Measurements from ENCODE around the gene RASGRP1. TPM values are rescaled to one million over a fixed set of nuclear protein-coding genes. Genes with fewer than 3 reads are reported as not detected.

Gene RASGRP1
- total RNA-seq, 1 experiment from 2014 or later, result 1.6 TPM

DNA sequence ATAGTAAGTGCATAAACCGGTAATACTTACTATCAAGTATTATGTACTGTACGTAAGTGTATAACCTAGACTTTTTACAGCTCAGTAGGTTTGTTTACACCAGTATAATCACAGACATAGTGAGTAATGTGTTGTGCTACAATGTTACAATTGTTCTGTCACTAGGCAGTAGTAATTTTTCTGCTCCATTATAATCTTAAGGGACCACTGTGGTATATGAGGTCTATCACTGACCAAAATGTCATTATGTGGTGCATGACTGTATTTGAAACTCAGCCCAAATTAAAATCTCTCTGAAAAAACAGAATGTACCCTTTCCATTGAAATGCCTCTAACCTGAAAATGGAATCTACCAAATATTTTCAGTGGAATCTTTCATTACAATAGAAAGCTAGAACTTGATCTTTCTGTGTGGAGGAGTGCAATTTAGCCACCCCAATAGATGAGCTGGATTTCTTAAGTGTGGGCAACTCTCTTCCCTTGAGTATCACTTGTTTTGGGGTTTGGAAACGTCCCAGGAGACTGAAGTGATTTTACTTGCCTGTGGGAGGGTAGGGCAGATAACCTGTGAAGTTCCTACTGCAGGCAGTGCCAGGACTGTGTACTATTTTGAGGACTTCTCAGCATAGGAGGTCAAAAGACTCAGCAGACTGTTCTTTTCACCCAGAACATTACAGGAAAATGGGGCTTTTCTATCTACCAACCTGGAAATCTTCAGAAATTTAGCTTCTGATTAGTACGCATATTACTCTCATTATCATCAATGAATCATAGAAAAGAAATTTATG lies 59.7 kb downstream of the RASGRP1 start:
- TF ChIP-seq FOSL1 (IDR thresholded peaks at IDR 0.05; ENCODE audit: low read depth), result no peak
- no peak for TF ChIP-seq JUND (IDR thresholded peaks at IDR 0.05)
- TF ChIP-seq SRF (IDR thresholded peaks at IDR 0.05; ENCODE audit: low read depth), result no peak
- no peak for TF ChIP-seq ZNF274 (IDR thresholded peaks at IDR 0.05; ENCODE audit: low read depth, low read length)
- TF ChIP-seq POLR2AphosphoS5 (IDR thresholded peaks at IDR 0.05; ENCODE audit: low read depth, low read length), result no peak
- no peak overlapping the region for H3K4me3 ChIP-seq (replicated peaks in 1 of 2; ENCODE audit: low read depth in 1 of 2, low read length in 2 of 2)
- H3K4me2 ChIP-seq (ENCODE audit: low read length), result no peak overlapping the region
- H4K20me1 ChIP-seq (ENCODE audit: insufficient read depth), result no peaks in the 10 kb centered on the region
- ATAC-seq, result no peak
- H3K79me2 ChIP-seq (ENCODE audit: insufficient read depth, low read length), result no peaks in the 10 kb centered on the region
- no peaks in the 10 kb centered on the region for H3K9me3 ChIP-seq (ENCODE audit: control insufficient read depth in 1 of 2, insufficient read depth in 1 of 2, low read depth in 1 of 2, low read length in 2 of 2)
- no peak overlapping the region for H3K27ac ChIP-seq (ENCODE audit: low read depth, low read length)
- no peak overlapping the region for H2AFZ ChIP-seq (ENCODE audit: low read depth, low read length, poor library complexity, severe bottlenecking)
- no peaks in the 10 kb centered on the region for H3K4me1 ChIP-seq (ENCODE audit: control insufficient read depth in 1 of 2, insufficient read depth in 2 of 2, low read length in 2 of 2)
- ChIA-PET POLR2A (no interaction called here), CTCF (no interaction called here), RAD21 (ENCODE audit: low non-redundant PET in 1 of 2, low total read pairs in 2 of 2, uncharacterized antibody in 2 of 2, unreplicated experiment in 2 of 2) (no interaction called here)
- no TSS peak for BruUV-seq (replicated peaks)
- H3K9me2 ChIP-seq (ENCODE audit: insufficient read depth), result no peaks in the 10 kb centered on the region
- no peaks in the 10 kb centered on the region; a peak in 1 of 4 replicates for H3K36me3 ChIP-seq (ENCODE audit: control insufficient read depth in 1 of 2, insufficient read depth in 2 of 2, low read length in 2 of 2)
- no peaks in the 10 kb centered on the region for H3K27me3 ChIP-seq (ENCODE audit: insufficient read depth, low read length)
- no peak for DNase-seq (ENCODE audit: low read depth, low spot score)
- H3K9ac ChIP-seq (ENCODE audit: low read length), result no peak overlapping the region
- intact Hi-C loops (cut with micrococcal nuclease), result no loop called here

DNA sequence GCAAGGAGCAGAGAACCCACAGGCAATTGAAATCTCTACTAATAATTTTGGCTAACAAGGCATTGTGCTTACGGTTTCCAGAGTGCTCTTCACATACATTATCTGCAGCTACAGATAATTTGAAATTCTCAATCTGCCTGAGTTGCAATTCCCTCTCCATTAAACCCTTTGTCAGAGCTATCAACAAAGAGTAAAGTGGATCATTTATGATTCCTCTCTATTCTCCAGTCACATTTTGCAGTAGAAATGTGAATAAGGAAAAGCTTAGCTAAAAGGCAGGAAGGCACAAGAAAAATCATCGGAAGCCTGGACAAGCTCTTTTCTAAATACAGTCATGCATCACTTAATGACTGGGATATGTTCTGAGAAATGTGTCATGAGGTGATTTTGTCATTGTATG lies 61.1 kb downstream of the RASGRP1 start:
- ATAC-seq (no peak), DNase-seq (ENCODE audit: low read depth, low spot score) (no peak)
- POLR2A ChIA-PET, result no interaction called here
- intact Hi-C loops (cut with micrococcal nuclease), result no loop called here
- CTCF ChIA-PET, result no interaction called here
- H3K27me3 ChIP-seq (ENCODE audit: insufficient read depth, low read length), result no peaks in the 10 kb centered on the region
- RAD21 ChIA-PET (ENCODE audit: low non-redundant PET in 1 of 2, low total read pairs in 2 of 2, uncharacterized antibody in 2 of 2, unreplicated experiment in 2 of 2), result no interaction called here
- no peak overlapping the region for H3K9ac ChIP-seq (ENCODE audit: low read length)
- H3K36me3 ChIP-seq (ENCODE audit: control insufficient read depth in 1 of 2, insufficient read depth in 2 of 2, low read length in 2 of 2), result no peaks in the 10 kb centered on the region; a peak in 1 of 4 replicates
- H3K4me1 ChIP-seq (ENCODE audit: control insufficient read depth in 1 of 2, insufficient read depth in 2 of 2, low read length in 2 of 2), result no peaks in the 10 kb centered on the region
- H2AFZ ChIP-seq (ENCODE audit: low read depth, low read length, poor library complexity, severe bottlenecking), result no peak overlapping the region
- H3K4me3 ChIP-seq (replicated peaks in 1 of 2; ENCODE audit: low read depth in 1 of 2, low read length in 2 of 2), result no peak overlapping the region
- H3K79me2 ChIP-seq (ENCODE audit: insufficient read depth, low read length), result no peaks in the 10 kb centered on the region
- no TSS peak for BruUV-seq (replicated peaks)
- no peaks in the 10 kb centered on the region for H3K9me2 ChIP-seq (ENCODE audit: insufficient read depth)
- H3K4me2 ChIP-seq (ENCODE audit: low read length), result no peak overlapping the region
- H3K9me3 ChIP-seq (ENCODE audit: control insufficient read depth in 1 of 2, insufficient read depth in 1 of 2, low read depth in 1 of 2, low read length in 2 of 2), result no peaks in the 10 kb centered on the region
- H3K27ac ChIP-seq (ENCODE audit: low read depth, low read length), result no peak overlapping the region
- no peaks in the 10 kb centered on the region for H4K20me1 ChIP-seq (ENCODE audit: insufficient read depth)
- TF ChIP-seq ZFX (IDR thresholded peaks at IDR 0.05) (no peak), POLR2AphosphoS5 (IDR thresholded peaks at IDR 0.05; ENCODE audit: low read depth, low read length) (no peak), JUND (IDR thresholded peaks at IDR 0.05) (no peak), SRF (IDR thresholded peaks at IDR 0.05; ENCODE audit: low read depth) (no peak), EZH2phosphoT487 (IDR thresholded peaks at IDR 0.05; ENCODE audit: borderline replicate concordance) (no peak), POLR2A (IDR thresholded peaks at IDR 0.05; ENCODE audit: borderline replicate concordance, extremely low read depth, insufficient read depth, insufficient read length) (no peak), YY1 (IDR thresholded peaks at IDR 0.05; ENCODE audit: extremely low read depth, insufficient replicate concordance, low read depth, low read length) (no peak), SIN3A (IDR thresholded peaks at IDR 0.05; ENCODE audit: low read depth) (no peak), SP1 (IDR thresholded peaks at IDR 0.05; ENCODE audit: low read depth) (no peak)
- TF ChIP-seq, protein P1, sequence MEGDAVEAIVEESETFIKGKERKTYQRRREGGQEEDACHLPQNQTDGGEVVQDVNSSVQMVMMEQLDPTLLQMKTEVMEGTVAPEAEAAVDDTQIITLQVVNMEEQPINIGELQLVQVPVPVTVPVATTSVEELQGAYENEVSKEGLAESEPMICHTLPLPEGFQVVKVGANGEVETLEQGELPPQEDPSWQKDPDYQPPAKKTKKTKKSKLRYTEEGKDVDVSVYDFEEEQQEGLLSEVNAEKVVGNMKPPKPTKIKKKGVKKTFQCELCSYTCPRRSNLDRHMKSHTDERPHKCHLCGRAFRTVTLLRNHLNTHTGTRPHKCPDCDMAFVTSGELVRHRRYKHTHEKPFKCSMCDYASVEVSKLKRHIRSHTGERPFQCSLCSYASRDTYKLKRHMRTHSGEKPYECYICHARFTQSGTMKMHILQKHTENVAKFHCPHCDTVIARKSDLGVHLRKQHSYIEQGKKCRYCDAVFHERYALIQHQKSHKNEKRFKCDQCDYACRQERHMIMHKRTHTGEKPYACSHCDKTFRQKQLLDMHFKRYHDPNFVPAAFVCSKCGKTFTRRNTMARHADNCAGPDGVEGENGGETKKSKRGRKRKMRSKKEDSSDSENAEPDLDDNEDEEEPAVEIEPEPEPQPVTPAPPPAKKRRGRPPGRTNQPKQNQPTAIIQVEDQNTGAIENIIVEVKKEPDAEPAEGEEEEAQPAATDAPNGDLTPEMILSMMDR (IDR thresholded peaks at IDR 0.05 in 2 of 3, conservative IDR thresholded peaks at IDR 0.05 in 1 of 3; ENCODE audit: borderline replicate concordance in 1 of 3, insufficient read depth in 1 of 3, low read depth in 2 of 3, low read length in 2 of 3), result no peak
- TF ChIP-seq, protein P2, sequence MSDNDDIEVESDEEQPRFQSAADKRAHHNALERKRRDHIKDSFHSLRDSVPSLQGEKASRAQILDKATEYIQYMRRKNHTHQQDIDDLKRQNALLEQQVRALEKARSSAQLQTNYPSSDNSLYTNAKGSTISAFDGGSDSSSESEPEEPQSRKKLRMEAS (IDR thresholded peaks at IDR 0.05), result no peak
- TF ChIP-seq, protein P3, sequence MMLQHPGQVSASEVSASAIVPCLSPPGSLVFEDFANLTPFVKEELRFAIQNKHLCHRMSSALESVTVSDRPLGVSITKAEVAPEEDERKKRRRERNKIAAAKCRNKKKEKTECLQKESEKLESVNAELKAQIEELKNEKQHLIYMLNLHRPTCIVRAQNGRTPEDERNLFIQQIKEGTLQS (IDR thresholded peaks at IDR 0.05), result no peak
- TF ChIP-seq, protein P4, sequence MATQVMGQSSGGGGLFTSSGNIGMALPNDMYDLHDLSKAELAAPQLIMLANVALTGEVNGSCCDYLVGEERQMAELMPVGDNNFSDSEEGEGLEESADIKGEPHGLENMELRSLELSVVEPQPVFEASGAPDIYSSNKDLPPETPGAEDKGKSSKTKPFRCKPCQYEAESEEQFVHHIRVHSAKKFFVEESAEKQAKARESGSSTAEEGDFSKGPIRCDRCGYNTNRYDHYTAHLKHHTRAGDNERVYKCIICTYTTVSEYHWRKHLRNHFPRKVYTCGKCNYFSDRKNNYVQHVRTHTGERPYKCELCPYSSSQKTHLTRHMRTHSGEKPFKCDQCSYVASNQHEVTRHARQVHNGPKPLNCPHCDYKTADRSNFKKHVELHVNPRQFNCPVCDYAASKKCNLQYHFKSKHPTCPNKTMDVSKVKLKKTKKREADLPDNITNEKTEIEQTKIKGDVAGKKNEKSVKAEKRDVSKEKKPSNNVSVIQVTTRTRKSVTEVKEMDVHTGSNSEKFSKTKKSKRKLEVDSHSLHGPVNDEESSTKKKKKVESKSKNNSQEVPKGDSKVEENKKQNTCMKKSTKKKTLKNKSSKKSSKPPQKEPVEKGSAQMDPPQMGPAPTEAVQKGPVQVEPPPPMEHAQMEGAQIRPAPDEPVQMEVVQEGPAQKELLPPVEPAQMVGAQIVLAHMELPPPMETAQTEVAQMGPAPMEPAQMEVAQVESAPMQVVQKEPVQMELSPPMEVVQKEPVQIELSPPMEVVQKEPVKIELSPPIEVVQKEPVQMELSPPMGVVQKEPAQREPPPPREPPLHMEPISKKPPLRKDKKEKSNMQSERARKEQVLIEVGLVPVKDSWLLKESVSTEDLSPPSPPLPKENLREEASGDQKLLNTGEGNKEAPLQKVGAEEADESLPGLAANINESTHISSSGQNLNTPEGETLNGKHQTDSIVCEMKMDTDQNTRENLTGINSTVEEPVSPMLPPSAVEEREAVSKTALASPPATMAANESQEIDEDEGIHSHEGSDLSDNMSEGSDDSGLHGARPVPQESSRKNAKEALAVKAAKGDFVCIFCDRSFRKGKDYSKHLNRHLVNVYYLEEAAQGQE (IDR thresholded peaks at IDR 0.05; ENCODE audit: low read depth), result no peak

Measured in HCT116 (cell line).